CD4-positive, alpha-beta T cell (primary cell): ENCODE results near the gene RXFP1. TPM values are rescaled to one million over a fixed set of nuclear protein-coding genes. Genes with fewer than 3 reads are reported as not detected.
A peak's percentile ranks its signal among the peaks of the same experiment; 100 is the strongest.
"Not testable (repeated sequence)": the region's sequence is repeated elsewhere in the genome, so short reads cannot be mapped to it uniquely, and the experiment has no call there.

ENCODE experiments used
- ATAC-seq: fragments of 200-7000 bp; cut with Tn5 transposase; one replicate; pipeline ENCODE4 v1.10.0; 2022; ENCODE audit warnings: mild to moderate bottlenecking; ENCODE audit not compliant: poor library complexity
- CTCF ChIA-PET: fragments of 350-600 bp; sonication (Branson Sonifier 250); formaldehyde crosslinking; loops from one replicate; lab custom pipeline; 2021; ENCODE audit warnings: antibody characterized with exemption, inconsistent platforms; lab: Charles Lee
- POLR2A ChIA-PET: fragments of 350-600 bp; sonication (Branson Sonifier 250); formaldehyde crosslinking; loops from one replicate; lab custom pipeline; 2021; ENCODE audit warnings: antibody characterized with exemption, inconsistent platforms; lab: Charles Lee
- DNase-seq, 14 experiments: peaks; one replicate each; pipeline ENCODE4 v3.0.0-alpha.2; 2013 to 2020; ENCODE audit warnings: mixed read lengths in 2 of 14
- H3K27ac ChIP-seq, 2 donors: one replicate each; pipeline versions ENCODE4 v1.5.1 to v1.7.0; 2013; ENCODE audit warnings: low read length in 2 of 2, low read depth in 1 of 2, mild to moderate bottlenecking in 1 of 2
- H3K27me3 ChIP-seq, 2 experiments: 1 replicate in 1 of 2; 2 replicates in 1 of 2; pipeline versions ENCODE4 v1.6.1 to v1.7.0; 2013; ENCODE audit warnings: low read length in 2 of 2, control low read depth in 1 of 2, mild to moderate bottlenecking in 1 of 2, moderate library complexity in 1 of 2; ENCODE audit not compliant: insufficient read depth in 2 of 2, control insufficient read depth in 1 of 2
- H3K36me3 ChIP-seq: one replicate; pipeline ENCODE4 v1.6.1; 2013; ENCODE audit warnings: low read length, control low read depth; ENCODE audit not compliant: insufficient read depth
- H3K4me1 ChIP-seq: one replicate; pipeline ENCODE4 v1.6.1; 2013; ENCODE audit warnings: low read length, control low read depth; ENCODE audit not compliant: insufficient read depth
- H3K4me3 ChIP-seq: one replicate; pipeline ENCODE4 v1.5.1; 2013; ENCODE audit warnings: mild to moderate bottlenecking, low read length, moderate library complexity
- H3K9me3 ChIP-seq, 2 experiments: 1 replicate in 1 of 2; 2 replicates in 1 of 2; pipeline versions ENCODE4 v1.6.1 to v1.7.0; 2013; ENCODE audit warnings: low read length in 2 of 2, mild to moderate bottlenecking in 2 of 2, control low read depth in 1 of 2, moderate library complexity in 1 of 2; ENCODE audit not compliant: control insufficient read depth in 1 of 2, insufficient read depth in 1 of 2
- H3K27ac Mint-ChIP-seq: one replicate; pipeline ENCODE4 v1.8.0; 2020; ENCODE audit warnings: mixed read lengths
- H3K27me3 Mint-ChIP-seq: one replicate; pipeline ENCODE4 v1.8.0; 2021; ENCODE audit warnings: mixed read lengths
- H3K36me3 Mint-ChIP-seq: one replicate; pipeline ENCODE4 v1.8.0; 2021; ENCODE audit warnings: low read depth, mixed read lengths
- H3K4me1 Mint-ChIP-seq: one replicate; pipeline ENCODE4 v1.8.0; 2021; ENCODE audit warnings: low read depth, mixed read lengths
- H3K4me3 Mint-ChIP-seq: one replicate; pipeline ENCODE4 v1.8.0; 2020; ENCODE audit warnings: mild to moderate bottlenecking, mixed read lengths
- H3K9me3 Mint-ChIP-seq: one replicate; pipeline ENCODE4 v1.8.0; 2020; ENCODE audit warnings: mixed read lengths
- CTCF ChIP-seq: fragments of 200-600 bp; IDR thresholded peaks from one replicate; pipeline ENCODE4 v1.8.0; 2022; ENCODE audit warnings: antibody characterized with exemption, mild to moderate bottlenecking
- intact Hi-C, 2 experiments: fragments of 100-400 bp; cut with DNase I in 1 of 2; cut with micrococcal nuclease in 1 of 2; formaldehyde crosslinking; loops; one replicate each; pipeline versions ENCODE4 v1.15.1 to v1.9.0; 2023 to 2025; cut with DNase I, micrococcal nuclease
- total RNA-seq, 174 experiments: library from RNA in 2 of 174; stranded (reverse) in 2 of 174; gene quantifications; one replicate each; pipeline ENCODE4 v1.2.3 and lab custom pipeline; 2021 to 2026

The RXFP1 gene
- total RNA-seq, 2 experiments from 2014 or later, result not detected

- CTCF ChIA-PET, result no interaction called here
Measured at GRCh38 chr4:158656439-158656838, 134.8 kb downstream of the RXFP1 start.

GRCh38 chr4:158657291-158657690 is 135.6 kb downstream of the RXFP1 start:
- ATAC-seq, result no peak
- no peak for TF ChIP-seq CTCF
- Mint-ChIP-seq H3K9me3 (no peaks in the 10 kb centered on the region), H3K27me3 (peaks cover 15% of the 10 kb centered on the region), H3K4me3 (no peak overlapping the region), H3K27ac (no peak overlapping the region), H3K4me1 (peaks cover 9% of the 10 kb centered on the region), H3K36me3 (no peaks in the 10 kb centered on the region)
- intact Hi-C loops, result no loop called here
- Histone ChIP-seq H3K4me3 (no peak overlapping the region), H3K9me3 (peaks cover 0 to 4% of the 10 kb centered on the region in 2 experiments), H3K27me3 (no peaks in the 10 kb centered on the region), H3K36me3 (no peaks in the 10 kb centered on the region), H3K4me1 (no peaks in the 10 kb centered on the region), H3K27ac (no peak overlapping the region)
- DNase-seq, result no peak
- ChIA-PET CTCF (no interaction called here), POLR2A (no interaction called here)

More at GRCh38 chr4:158656439-158656838, 134.8 kb downstream of the RXFP1 start:
- peaks cover 15% of the 10 kb centered on the region for H3K27me3 Mint-ChIP-seq
- no peak overlapping the region for H3K27ac Mint-ChIP-seq
- H3K36me3 ChIP-seq, result no peaks in the 10 kb centered on the region
- ATAC-seq (no peak), DNase-seq (no peak)
- H3K4me3 ChIP-seq, result no peak overlapping the region
- H3K9me3 Mint-ChIP-seq, result no peaks in the 10 kb centered on the region
- POLR2A ChIA-PET, result no interaction called here
- H3K4me3 Mint-ChIP-seq, result no peak overlapping the region
- TF ChIP-seq CTCF, result no peak
- intact Hi-C loops, result no loop called here
- H3K4me1 Mint-ChIP-seq, result peaks cover 11% of the 10 kb centered on the region
- H3K4me1 ChIP-seq, result no peaks in the 10 kb centered on the region
- no peaks in the 10 kb centered on the region for H3K36me3 Mint-ChIP-seq
- no peak overlapping the region for H3K27ac ChIP-seq
- H3K9me3 ChIP-seq, result peaks cover 0 to 4% of the 10 kb centered on the region in 2 experiments
- H3K27me3 ChIP-seq, result no peaks in the 10 kb centered on the region

- H3K4me3 Mint-ChIP-seq, H3K9me3 ChIP-seq, H3K4me1 Mint-ChIP-seq, H3K27ac Mint-ChIP-seq, H3K27me3 ChIP-seq, H3K9me3 Mint-ChIP-seq, CTCF ChIA-PET, ATAC-seq, H3K4me1 ChIP-seq, H3K27ac ChIP-seq, H3K36me3 Mint-ChIP-seq, H3K36me3 ChIP-seq, POLR2A ChIA-PET, intact Hi-C loops, H3K4me3 ChIP-seq: not testable (repeated sequence)
- peaks cover 10% of the 10 kb centered on the region for H3K27me3 Mint-ChIP-seq
- peak in 2 of 14 experiments; percentile 16 to 20 for DNase-seq
Measured at GRCh38 chr4:158663255-158663654, 141.6 kb downstream of the RXFP1 start.

- H3K4me3 ChIP-seq, H3K36me3 Mint-ChIP-seq, H3K4me1 ChIP-seq, H3K4me1 Mint-ChIP-seq, POLR2A ChIA-PET, CTCF ChIA-PET, H3K9me3 ChIP-seq, H3K4me3 Mint-ChIP-seq, DNase-seq, H3K27ac Mint-ChIP-seq, H3K27me3 ChIP-seq, intact Hi-C loops, ATAC-seq, H3K9me3 Mint-ChIP-seq, H3K36me3 ChIP-seq, H3K27ac ChIP-seq: not testable (repeated sequence)
- peaks cover 10% of the 10 kb centered on the region for H3K27me3 Mint-ChIP-seq
Measured at GRCh38 chr4:158663707-158664625, 142.3 kb downstream of the RXFP1 start.
